Liver (tissue), 3 donors: ENCODE data around the gene MIP.

Experiments used
- ATF3 ChIP-seq: IDR thresholded peaks from 2 replicates; pipeline ENCODE4 v1.6.1; 2016; ENCODE audit warnings: antibody characterized with exemption
- GABPA ChIP-seq, 2 donors: IDR thresholded peaks in 1 of 2; conservative IDR thresholded peaks in 1 of 2; 2 replicates each; pipeline ENCODE4 v1.6.1; 2016; ENCODE audit warnings: antibody characterized with exemption in 2 of 2, mild to moderate bottlenecking in 1 of 2, moderate library complexity in 1 of 2
- JUND ChIP-seq, 2 donors: IDR thresholded peaks; 2 replicates each; pipeline ENCODE4 v1.6.1; 2016; ENCODE audit warnings: antibody characterized with exemption in 2 of 2
- RAD21 ChIP-seq, 2 donors: IDR thresholded peaks; 2 replicates each; pipeline ENCODE4 v1.6.1; 2016; ENCODE audit warnings: antibody characterized with exemption in 2 of 2, mild to moderate bottlenecking in 2 of 2
- TAF1 ChIP-seq: conservative IDR thresholded peaks from 2 replicates; pipeline ENCODE4 v1.6.1; 2016; ENCODE audit warnings: antibody characterized with exemption, mild to moderate bottlenecking
- YY1 ChIP-seq: IDR thresholded peaks from 2 replicates; pipeline ENCODE4 v1.6.1; 2016; ENCODE audit warnings: antibody characterized with exemption, mild to moderate bottlenecking
- ZBTB33 ChIP-seq: IDR thresholded peaks from 2 replicates; pipeline ENCODE4 v1.6.1; 2016; ENCODE audit warnings: antibody characterized with exemption
- TF ChIP-seq, protein P1 (sequence below): fragments of 150-350 bp; IDR thresholded peaks from 2 replicates; pipeline ENCODE4 v1.5.1; 2017; ENCODE audit warnings: improper control_type of control experiment, low read depth, low read length; ENCODE audit not compliant: missing input control
- TF ChIP-seq, protein P2 (sequence below): IDR thresholded peaks from 2 replicates; pipeline ENCODE4 v1.6.1; 2016; ENCODE audit warnings: antibody characterized with exemption
- donor health status: healthy.
- donor health status: healthy.

GRCh38 chr12:56490360-56490759 lies 35.9 kb upstream of the MIP start:
- TF ChIP-seq, protein P1, sequence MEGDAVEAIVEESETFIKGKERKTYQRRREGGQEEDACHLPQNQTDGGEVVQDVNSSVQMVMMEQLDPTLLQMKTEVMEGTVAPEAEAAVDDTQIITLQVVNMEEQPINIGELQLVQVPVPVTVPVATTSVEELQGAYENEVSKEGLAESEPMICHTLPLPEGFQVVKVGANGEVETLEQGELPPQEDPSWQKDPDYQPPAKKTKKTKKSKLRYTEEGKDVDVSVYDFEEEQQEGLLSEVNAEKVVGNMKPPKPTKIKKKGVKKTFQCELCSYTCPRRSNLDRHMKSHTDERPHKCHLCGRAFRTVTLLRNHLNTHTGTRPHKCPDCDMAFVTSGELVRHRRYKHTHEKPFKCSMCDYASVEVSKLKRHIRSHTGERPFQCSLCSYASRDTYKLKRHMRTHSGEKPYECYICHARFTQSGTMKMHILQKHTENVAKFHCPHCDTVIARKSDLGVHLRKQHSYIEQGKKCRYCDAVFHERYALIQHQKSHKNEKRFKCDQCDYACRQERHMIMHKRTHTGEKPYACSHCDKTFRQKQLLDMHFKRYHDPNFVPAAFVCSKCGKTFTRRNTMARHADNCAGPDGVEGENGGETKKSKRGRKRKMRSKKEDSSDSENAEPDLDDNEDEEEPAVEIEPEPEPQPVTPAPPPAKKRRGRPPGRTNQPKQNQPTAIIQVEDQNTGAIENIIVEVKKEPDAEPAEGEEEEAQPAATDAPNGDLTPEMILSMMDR, result no peak
- TF ChIP-seq ATF3 (no peak), YY1 (no peak), ZBTB33 (no peak), JUND (IDR thresholded peaks at IDR 0.05) (no peak), GABPA (IDR thresholded peaks at IDR 0.05 in 1 of 2, conservative IDR thresholded peaks at IDR 0.05 in 1 of 2) (no peak), TAF1 (no peak), RAD21 (IDR thresholded peaks at IDR 0.05) (no peak)
- TF ChIP-seq, protein P2, sequence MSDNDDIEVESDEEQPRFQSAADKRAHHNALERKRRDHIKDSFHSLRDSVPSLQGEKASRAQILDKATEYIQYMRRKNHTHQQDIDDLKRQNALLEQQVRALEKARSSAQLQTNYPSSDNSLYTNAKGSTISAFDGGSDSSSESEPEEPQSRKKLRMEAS, result no peak
